Measurements from ENCODE around the gene DNAJA3. TPM values are rescaled to one million over a fixed set of nuclear protein-coding genes. Genes with fewer than 3 reads are reported as not detected.

Gene DNAJA3
- total RNA-seq, 1 experiment from 2014 or later, result 93.3 TPM

- ChIA-PET CTCF (interaction anchor here (3.3 kb wide), 1 partner anchor 27 kb away, joined by 23 read pairs; no protein-coding TSS in a partner anchor), RAD21 (ENCODE audit: low non-redundant PET in 1 of 2, low total read pairs in 2 of 2, uncharacterized antibody in 2 of 2, unreplicated experiment in 2 of 2) (no interaction called here), POLR2A (no interaction called here)
- ATAC-seq, result no peak
- H2AFZ ChIP-seq (ENCODE audit: low read depth, low read length, poor library complexity, severe bottlenecking), result no peak overlapping the region
- H3K4me2 ChIP-seq (ENCODE audit: low read length), result no peak overlapping the region
- BruUV-seq (replicated peaks), result no TSS peak
- H3K4me1 ChIP-seq (ENCODE audit: control insufficient read depth in 1 of 2, insufficient read depth in 2 of 2, low read length in 2 of 2), result peaks cover 35 to 63% of the 10 kb centered on the region in 2 experiments
- no peaks in the 10 kb centered on the region for H3K9me3 ChIP-seq (ENCODE audit: control insufficient read depth in 1 of 2, insufficient read depth in 1 of 2, low read depth in 1 of 2, low read length in 2 of 2)
- no peak overlapping the region for H3K9ac ChIP-seq (ENCODE audit: low read length)
- H4K20me1 ChIP-seq (ENCODE audit: insufficient read depth), result no peaks in the 10 kb centered on the region
- H3K9me2 ChIP-seq (ENCODE audit: insufficient read depth), result no peaks in the 10 kb centered on the region
- H3K4me3 ChIP-seq (replicated peaks in 1 of 2; ENCODE audit: low read depth in 1 of 2, low read length in 2 of 2), result no peak overlapping the region
- intact Hi-C loops (cut with micrococcal nuclease), result no loop called here
- DNase-seq (ENCODE audit: low read depth, low spot score), result no peak
- H3K27me3 ChIP-seq (ENCODE audit: insufficient read depth, low read length), result no peaks in the 10 kb centered on the region
- H3K79me2 ChIP-seq (ENCODE audit: insufficient read depth, low read length), result peaks cover 17% of the 10 kb centered on the region; the same call in 1 of the 2 replicates
- TF ChIP-seq RAD21 (IDR thresholded peaks at IDR 0.05; ENCODE audit: low read depth) (no peak), SP1 (IDR thresholded peaks at IDR 0.05; ENCODE audit: low read depth) (no peak), ATF3 (IDR thresholded peaks at IDR 0.05) (no peak), CTCF (IDR thresholded peaks at IDR 0.05 in 2 of 3, conservative IDR thresholded peaks at IDR 0.05 in 1 of 3; ENCODE audit: borderline replicate concordance in 1 of 3, insufficient read depth in 1 of 3, low read depth in 2 of 3, low read length in 2 of 3) (no peak), MAX (IDR thresholded peaks at IDR 0.05) (no peak), EGR1 (IDR thresholded peaks at IDR 0.05; ENCODE audit: low read depth) (no peak), POLR2A (IDR thresholded peaks at IDR 0.05; ENCODE audit: borderline replicate concordance, extremely low read depth, insufficient read depth, insufficient read length) (no peak), ELF1 (IDR thresholded peaks at IDR 0.05; ENCODE audit: borderline replicate concordance, low read depth) (no peak), SIN3A (IDR thresholded peaks at IDR 0.05; ENCODE audit: low read depth) (no peak), FOSL1 (IDR thresholded peaks at IDR 0.05; ENCODE audit: low read depth) (no peak), POLR2AphosphoS5 (IDR thresholded peaks at IDR 0.05; ENCODE audit: low read depth, low read length) (no peak), YY1 (IDR thresholded peaks at IDR 0.05; ENCODE audit: extremely low read depth, insufficient replicate concordance, low read depth, low read length) (no peak), ZBTB33 (IDR thresholded peaks at IDR 0.05; ENCODE audit: extremely low read depth, insufficient replicate concordance, low read length) (no peak), JUND (IDR thresholded peaks at IDR 0.05) (no peak), SRF (IDR thresholded peaks at IDR 0.05; ENCODE audit: low read depth) (no peak), EZH2phosphoT487 (IDR thresholded peaks at IDR 0.05; ENCODE audit: borderline replicate concordance) (no peak), ZNF274 (IDR thresholded peaks at IDR 0.05; ENCODE audit: low read depth, low read length) (no peak), ZFX (IDR thresholded peaks at IDR 0.05) (no peak), TCF7L2 (IDR thresholded peaks at IDR 0.05; ENCODE audit: borderline replicate concordance, extremely low read depth, insufficient read depth, insufficient read length) (no peak)
- H3K36me3 ChIP-seq (ENCODE audit: control insufficient read depth in 1 of 2, insufficient read depth in 2 of 2, low read length in 2 of 2), result no peaks in the 10 kb centered on the region
- no peak overlapping the region for H3K27ac ChIP-seq (ENCODE audit: low read depth, low read length)
Observed at GRCh38 chr16:4376126-4376892, 49.4 kb upstream of the DNAJA3 start.
